DOHH2 (cell line): ENCODE measurements around the gene WDR91.

ENCODE experiments used
- CTCF ChIP-seq: fragments of 200-600 bp; sonication (generic); IDR thresholded peaks from one replicate; pipeline ENCODE4 v1.5.1; 2014; ENCODE audit warnings: antibody characterized with exemption, mild to moderate bottlenecking, low read depth, low read length; ENCODE audit not compliant: poor library complexity, severe bottlenecking
- EZH2phosphoT487 ChIP-seq: fragments of 200-600 bp; sonication (generic); IDR thresholded peaks from 2 replicates; pipeline ENCODE4 v1.6.1; 2017; ENCODE audit warnings: borderline replicate concordance, mild to moderate bottlenecking, antibody characterized with exemption, low read length, moderate library complexity, mixed read lengths

- TF ChIP-seq CTCF (no peak), EZH2phosphoT487 (no peak)
These were observed 7.0 kb downstream of the WDR91 start for GRCh38 chr7:135204341-135204749.
